Measurements from ENCODE around the gene BAD. TPM values are rescaled to one million over a fixed set of nuclear protein-coding genes. Genes with fewer than 3 reads are reported as not detected.

Gene BAD
- polyA plus RNA-seq, 2 of the 4 experiments (the other 2 are of a cell fraction) = 33.7 to 68.4 TPM

DNA sequence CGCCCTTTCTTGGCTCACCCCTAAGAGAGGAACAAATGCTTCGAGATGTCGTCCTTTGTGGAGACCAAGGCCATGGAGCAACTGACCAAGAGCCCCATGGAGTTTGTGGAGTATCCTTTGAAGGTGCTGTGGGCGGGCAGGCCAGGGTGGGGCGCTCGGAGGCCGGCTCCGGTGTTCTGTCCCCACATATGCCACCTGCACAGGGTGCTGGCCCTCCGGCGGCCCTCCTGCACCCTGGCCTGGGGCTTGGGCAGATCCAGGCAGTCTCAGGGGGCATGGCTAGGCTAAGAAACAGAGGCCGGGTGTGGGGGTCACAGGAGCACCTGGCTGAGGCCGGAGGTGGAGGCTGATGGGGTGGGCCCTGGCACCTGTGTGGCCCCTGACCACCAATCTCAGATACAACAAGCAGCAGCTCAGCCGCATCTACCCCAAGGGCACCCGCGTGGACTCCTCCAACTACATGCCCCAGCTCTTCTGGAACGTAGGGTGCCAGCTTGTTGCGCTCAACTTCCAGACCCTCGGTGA is 22.8 kb downstream of the BAD start (continued):
- TF ChIP-seq MYC (IDR thresholded peaks at IDR 0.05; ENCODE audit: borderline replicate concordance, low read length) = no peak
- TF ChIP-seq, protein P1, sequence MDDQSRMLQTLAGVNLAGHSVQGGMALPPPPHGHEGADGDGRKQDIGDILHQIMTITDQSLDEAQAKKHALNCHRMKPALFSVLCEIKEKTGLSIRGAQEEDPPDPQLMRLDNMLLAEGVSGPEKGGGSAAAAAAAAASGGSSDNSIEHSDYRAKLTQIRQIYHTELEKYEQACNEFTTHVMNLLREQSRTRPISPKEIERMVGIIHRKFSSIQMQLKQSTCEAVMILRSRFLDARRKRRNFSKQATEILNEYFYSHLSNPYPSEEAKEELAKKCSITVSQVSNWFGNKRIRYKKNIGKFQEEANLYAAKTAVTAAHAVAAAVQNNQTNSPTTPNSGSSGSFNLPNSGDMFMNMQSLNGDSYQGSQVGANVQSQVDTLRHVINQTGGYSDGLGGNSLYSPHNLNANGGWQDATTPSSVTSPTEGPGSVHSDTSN (IDR thresholded peaks at IDR 0.05) = no peak

DNA sequence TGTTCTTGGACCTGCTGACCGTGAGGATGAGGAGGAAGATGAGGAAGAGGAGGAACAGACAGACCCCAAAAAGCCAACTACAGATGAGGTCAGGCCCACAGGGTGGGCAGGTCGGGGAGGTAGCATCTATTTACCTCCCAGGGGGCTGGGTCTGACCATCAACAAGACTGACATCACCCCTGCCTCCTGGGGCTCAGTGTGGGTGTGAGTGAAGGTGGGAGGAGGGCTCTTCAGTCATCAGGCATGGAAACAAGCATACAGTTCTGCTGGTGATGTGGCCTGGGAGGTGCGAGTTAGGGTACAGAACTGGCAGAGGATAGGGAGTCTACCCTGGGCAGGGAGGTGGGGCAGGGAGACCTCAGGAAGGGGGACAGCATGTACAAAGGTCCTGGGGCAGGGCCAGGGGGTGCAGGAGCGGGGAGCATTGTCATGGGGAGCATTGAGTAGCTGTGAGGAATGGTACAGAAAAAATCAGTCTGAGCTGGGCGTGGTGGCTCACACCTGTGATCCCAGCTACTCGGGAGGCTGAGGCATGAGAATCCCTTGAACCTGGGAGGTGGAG is 24.2 kb downstream of the BAD start:
- WGBS (ENCODE audit: missing lambda C conversion rate) = 88% methylated on average over 6 of the region's 6 CpGs
- CTCF ChIA-PET = interaction anchor here (13.4 to 16.0 kb wide), 2 partner anchors 13 to 43 kb away, joined by 220 read pairs; partner anchors contain the start of genes CATSPERZ, ESRRA, PLCB3 and PPP1R14B
- FAIRE-seq = no peak
- TF ChIP-seq HEYL (CRISPR knock-in tag; IDR thresholded peaks at IDR 0.05) (no peak), PHF8 (IDR thresholded peaks at IDR 0.05; ENCODE audit: borderline replicate concordance, low read depth) (no peak), FOSB (CRISPR knock-in tag; IDR thresholded peaks at IDR 0.05) (no peak), RNF2 (IDR thresholded peaks at IDR 0.05; ENCODE audit: borderline replicate concordance, low read depth) (no peak), TP53 (CRISPR knock-in tag; IDR thresholded peaks at IDR 0.05) (no peak), KDM5A (IDR thresholded peaks at IDR 0.05) (no peak), JUNB (IDR thresholded peaks at IDR 0.05) (no peak)
- TF ChIP-seq, protein P2, sequence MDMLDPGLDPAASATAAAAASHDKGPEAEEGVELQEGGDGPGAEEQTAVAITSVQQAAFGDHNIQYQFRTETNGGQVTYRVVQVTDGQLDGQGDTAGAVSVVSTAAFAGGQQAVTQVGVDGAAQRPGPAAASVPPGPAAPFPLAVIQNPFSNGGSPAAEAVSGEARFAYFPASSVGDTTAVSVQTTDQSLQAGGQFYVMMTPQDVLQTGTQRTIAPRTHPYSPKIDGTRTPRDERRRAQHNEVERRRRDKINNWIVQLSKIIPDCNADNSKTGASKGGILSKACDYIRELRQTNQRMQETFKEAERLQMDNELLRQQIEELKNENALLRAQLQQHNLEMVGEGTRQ (IDR thresholded peaks at IDR 0.05) = no peak
- TF ChIP-seq, protein P3, sequence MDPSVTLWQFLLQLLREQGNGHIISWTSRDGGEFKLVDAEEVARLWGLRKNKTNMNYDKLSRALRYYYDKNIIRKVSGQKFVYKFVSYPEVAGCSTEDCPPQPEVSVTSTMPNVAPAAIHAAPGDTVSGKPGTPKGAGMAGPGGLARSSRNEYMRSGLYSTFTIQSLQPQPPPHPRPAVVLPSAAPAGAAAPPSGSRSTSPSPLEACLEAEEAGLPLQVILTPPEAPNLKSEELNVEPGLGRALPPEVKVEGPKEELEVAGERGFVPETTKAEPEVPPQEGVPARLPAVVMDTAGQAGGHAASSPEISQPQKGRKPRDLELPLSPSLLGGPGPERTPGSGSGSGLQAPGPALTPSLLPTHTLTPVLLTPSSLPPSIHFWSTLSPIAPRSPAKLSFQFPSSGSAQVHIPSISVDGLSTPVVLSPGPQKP (IDR thresholded peaks at IDR 0.05; ENCODE audit: low read depth, low read length) = no peak
- H3K4me1 ChIP-seq = peaks cover 4% of the 10 kb centered on the region; the same call in 1 of the 3 replicates
- H3K9me3 ChIP-seq = no peaks in the 10 kb centered on the region
- no peak overlapping the region for H3K4me3 ChIP-seq
- H3K4me2 ChIP-seq = no peak overlapping the region
- no peak overlapping the region for H3K27ac ChIP-seq
- ATAC-seq = no peak
- DNase-seq (ENCODE audit: low read depth in 1 of 2, low spot score in 1 of 2) = no peak
- POLR2A ChIA-PET = interaction anchor here (0.6 kb wide), 1 partner anchor 57 kb away, joined by 3 read pairs; the partner anchor contains the start of gene TRMT112

DNA sequence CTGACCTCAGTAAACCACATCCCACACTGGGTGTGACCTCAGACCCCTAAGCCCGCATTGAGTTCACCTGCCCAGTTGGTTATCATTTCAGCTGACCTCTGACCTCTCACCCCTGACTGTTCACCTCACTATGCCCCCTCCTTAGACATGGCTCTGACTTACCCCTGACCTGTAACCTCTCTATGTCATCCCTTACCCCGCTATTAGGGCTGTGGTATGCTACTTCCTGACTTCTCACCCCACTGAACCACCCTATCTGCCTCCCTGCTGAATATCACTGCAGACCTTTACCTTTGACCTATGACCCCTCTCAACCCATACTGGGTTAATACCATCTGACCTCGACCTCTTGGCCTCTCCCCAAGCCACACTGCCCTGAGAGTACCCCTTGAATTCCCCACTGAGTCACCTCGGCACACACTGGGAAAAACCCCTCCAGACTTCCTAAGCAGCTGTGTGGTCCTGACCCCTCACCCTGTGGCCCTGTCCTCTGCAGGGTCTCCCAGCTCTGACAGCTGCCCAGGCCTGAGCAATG is 24.9 kb downstream of the BAD start:
- no peak for DNase-seq (ENCODE audit: low read depth in 1 of 2, low spot score in 1 of 2)
- no peak overlapping the region for H3K4me2 ChIP-seq
- no peak for ATAC-seq
- TF ChIP-seq HOXB13 (CRISPR knock-in tag; IDR thresholded peaks at IDR 0.05; ENCODE audit: low read depth) (no peak), SREBF2 (IDR thresholded peaks at IDR 0.05) (no peak), HOXA7 (CRISPR knock-in tag; IDR thresholded peaks at IDR 0.05) (no peak), ESRRA (IDR thresholded peaks at IDR 0.05; ENCODE audit: borderline replicate concordance, low read length) (no peak), HEYL (CRISPR knock-in tag; IDR thresholded peaks at IDR 0.05) (no peak), JUNB (IDR thresholded peaks at IDR 0.05) (no peak), KDM1A (IDR thresholded peaks at IDR 0.05; ENCODE audit: low read depth) (no peak), RAD21 (conservative IDR thresholded peaks at IDR 0.05 in 1 of 2, IDR thresholded peaks at IDR 0.05 in 1 of 2) (no peak), EHF (CRISPR knock-in tag; IDR thresholded peaks at IDR 0.05) (no peak), POLR2A (IDR thresholded peaks at IDR 0.05; ENCODE audit: low read length) (no peak), CHD2 (IDR thresholded peaks at IDR 0.05; ENCODE audit: low read length, partially characterized antibody) (no peak), RNF2 (IDR thresholded peaks at IDR 0.05; ENCODE audit: borderline replicate concordance, low read depth) (no peak)
- TF ChIP-seq, protein P3 (IDR thresholded peaks at IDR 0.05; ENCODE audit: low read depth, low read length) = no peak
- TF ChIP-seq, protein P4, sequence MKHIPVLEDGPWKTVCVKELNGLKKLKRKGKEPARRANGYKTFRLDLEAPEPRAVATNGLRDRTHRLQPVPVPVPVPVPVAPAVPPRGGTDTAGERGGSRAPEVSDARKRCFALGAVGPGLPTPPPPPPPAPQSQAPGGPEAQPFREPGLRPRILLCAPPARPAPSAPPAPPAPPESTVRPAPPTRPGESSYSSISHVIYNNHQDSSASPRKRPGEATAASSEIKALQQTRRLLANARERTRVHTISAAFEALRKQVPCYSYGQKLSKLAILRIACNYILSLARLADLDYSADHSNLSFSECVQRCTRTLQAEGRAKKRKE (CRISPR knock-in tag; IDR thresholded peaks at IDR 0.05; ENCODE audit: low read depth) = no peak
- TF ChIP-seq, protein P5, sequence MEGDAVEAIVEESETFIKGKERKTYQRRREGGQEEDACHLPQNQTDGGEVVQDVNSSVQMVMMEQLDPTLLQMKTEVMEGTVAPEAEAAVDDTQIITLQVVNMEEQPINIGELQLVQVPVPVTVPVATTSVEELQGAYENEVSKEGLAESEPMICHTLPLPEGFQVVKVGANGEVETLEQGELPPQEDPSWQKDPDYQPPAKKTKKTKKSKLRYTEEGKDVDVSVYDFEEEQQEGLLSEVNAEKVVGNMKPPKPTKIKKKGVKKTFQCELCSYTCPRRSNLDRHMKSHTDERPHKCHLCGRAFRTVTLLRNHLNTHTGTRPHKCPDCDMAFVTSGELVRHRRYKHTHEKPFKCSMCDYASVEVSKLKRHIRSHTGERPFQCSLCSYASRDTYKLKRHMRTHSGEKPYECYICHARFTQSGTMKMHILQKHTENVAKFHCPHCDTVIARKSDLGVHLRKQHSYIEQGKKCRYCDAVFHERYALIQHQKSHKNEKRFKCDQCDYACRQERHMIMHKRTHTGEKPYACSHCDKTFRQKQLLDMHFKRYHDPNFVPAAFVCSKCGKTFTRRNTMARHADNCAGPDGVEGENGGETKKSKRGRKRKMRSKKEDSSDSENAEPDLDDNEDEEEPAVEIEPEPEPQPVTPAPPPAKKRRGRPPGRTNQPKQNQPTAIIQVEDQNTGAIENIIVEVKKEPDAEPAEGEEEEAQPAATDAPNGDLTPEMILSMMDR (IDR thresholded peaks at IDR 0.05) = no peak
- peaks cover 4% of the 10 kb centered on the region; the same call in 1 of the 3 replicates for H3K4me1 ChIP-seq
- no peak overlapping the region for H3K27ac ChIP-seq
- FAIRE-seq = no peak
- CTCF ChIA-PET = interaction anchor here (6.4 to 16.0 kb wide), 3 partner anchors 12 to 43 kb away, joined by 76 to 220 read pairs (median 220); partner anchors contain the start of genes CATSPERZ, ESRRA, PLCB3 and PPP1R14B
- POLR2A ChIA-PET = no interaction called here
- H3K9me3 ChIP-seq = no peaks in the 10 kb centered on the region
- no peak overlapping the region for H3K4me3 ChIP-seq
- WGBS (ENCODE audit: missing lambda C conversion rate) = 85% methylated on average over 4 of the region's 4 CpGs

All from A549 (cell line).